ENCODE results near the gene CYP4F11. TPM values are rescaled to one million over a fixed set of nuclear protein-coding genes. Genes with fewer than 3 reads are reported as not detected.

Gene CYP4F11
- total RNA-seq, 5 donors from 2014 or later (not counting 1 experiment from before 2014, with no cell fraction given), result 0.15 to 0.16 TPM; not detected in 3

DNA sequence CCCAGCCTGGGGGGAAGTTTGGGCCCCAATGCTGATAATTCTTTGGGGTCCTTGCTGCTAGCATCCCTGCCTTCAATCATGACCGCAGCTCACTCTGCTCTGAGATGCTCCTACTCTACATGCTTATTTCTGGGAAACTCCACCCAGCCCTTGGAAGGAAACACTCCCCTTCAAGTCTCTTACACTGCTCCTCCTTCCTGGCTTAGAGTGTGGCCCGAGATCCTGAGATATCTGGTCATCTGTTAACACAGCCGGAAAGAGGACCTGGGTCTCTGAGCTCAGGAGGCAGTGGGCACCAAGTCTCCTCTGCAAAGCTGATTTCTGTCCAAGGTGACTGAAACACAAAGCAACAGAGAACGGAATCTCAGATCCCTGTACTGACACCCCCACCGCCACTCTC is 69.5 kb downstream of the CYP4F11 start:
- no peaks in the 10 kb centered on the region for H3K36me3 Mint-ChIP-seq
- H3K27me3 Mint-ChIP-seq, result peaks cover 0 to 10% of the 10 kb centered on the region in 2 donors
- Histone ChIP-seq H3K4me3 (ENCODE audit: control insufficient read depth in 1 of 2, extremely low read depth in 1 of 2, low read length in 1 of 2) (no peak overlapping the region), H3K36me3 (ENCODE audit: control insufficient read depth in 2 of 2, extremely low read depth in 1 of 2, insufficient read depth in 1 of 2, low read length in 1 of 2) (no peaks in the 10 kb centered on the region), H3K4me1 (ENCODE audit: control insufficient read depth in 1 of 2, extremely low read depth in 1 of 2, insufficient read depth in 2 of 2, low read length in 2 of 2) (no peaks in the 10 kb centered on the region), H3K27ac (ENCODE audit: low read length) (no peak overlapping the region), H3K9me3 (no peaks in the 10 kb centered on the region), H3K27me3 (replicated peaks in 1 of 2; ENCODE audit: control insufficient read depth in 2 of 2, extremely low read depth in 1 of 2, insufficient read depth in 2 of 2, low read length in 1 of 2) (peaks cover 0 to 10% of the 10 kb centered on the region in 2 experiments)
- WGBS (ENCODE audit: insufficient coverage), result 74% methylated on average over 4 of the region's 5 CpGs
- peaks cover 3 to 14% (median 4%) of the 10 kb centered on the region in 3 donors for H3K4me1 Mint-ChIP-seq
- H3K27ac Mint-ChIP-seq, result no peak overlapping the region
- ATAC-seq (replicated peaks in 1 of 4), result no peak
- no peaks in the 10 kb centered on the region for H3K9me3 Mint-ChIP-seq
- no peak for DNase-seq
- no peak overlapping the region for H3K4me3 Mint-ChIP-seq
- ChIA-PET POLR2A (no interaction called here), CTCF (no interaction called here)

- Mint-ChIP-seq H3K9me3 (no peaks in the 10 kb centered on the region), H3K27me3 (peaks cover 0 to 2% of the 10 kb centered on the region in 2 donors), H3K36me3 (no peaks in the 10 kb centered on the region), H3K27ac (no peak overlapping the region), H3K4me3 (no peak overlapping the region), H3K4me1 (peaks cover 0 to 5% (median 0%) of the 10 kb centered on the region in 3 donors)
- Histone ChIP-seq H3K4me1 (ENCODE audit: control insufficient read depth in 1 of 2, extremely low read depth in 1 of 2, insufficient read depth in 2 of 2, low read length in 2 of 2) (no peaks in the 10 kb centered on the region), H3K36me3 (ENCODE audit: control insufficient read depth in 2 of 2, extremely low read depth in 1 of 2, insufficient read depth in 1 of 2, low read length in 1 of 2) (no peaks in the 10 kb centered on the region), H3K4me3 (ENCODE audit: control insufficient read depth in 1 of 2, extremely low read depth in 1 of 2, low read length in 1 of 2) (no peak overlapping the region), H3K9me3 (no peaks in the 10 kb centered on the region), H3K27me3 (replicated peaks in 1 of 2; ENCODE audit: control insufficient read depth in 2 of 2, extremely low read depth in 1 of 2, insufficient read depth in 2 of 2, low read length in 1 of 2) (peaks cover 0 to 10% of the 10 kb centered on the region in 2 experiments), H3K27ac (ENCODE audit: low read length) (no peak overlapping the region)
- no peak for DNase-seq
- ATAC-seq (replicated peaks in 1 of 4), result no peak
- WGBS (ENCODE audit: insufficient coverage), result 87% methylated on average over 4 of the region's 8 CpGs
- CTCF ChIA-PET, result interaction anchor here in 1 of 2 donors (0.5 kb wide), 1 partner anchor 690 kb away, joined by 3 read pairs; no protein-coding TSS in a partner anchor
- POLR2A ChIA-PET, result no interaction called here
These were observed 71.1 kb downstream of the CYP4F11 start for GRCh38 chr19:15863272-15863671.

- no peaks in the 10 kb centered on the region for H3K9me3 ChIP-seq
- Mint-ChIP-seq H3K4me1 (no peaks in the 10 kb centered on the region), H3K4me3 (no peak overlapping the region), H3K27ac (no peak overlapping the region), H3K27me3 (peaks cover 0 to 2% of the 10 kb centered on the region in 2 donors), H3K9me3 (no peaks in the 10 kb centered on the region), H3K36me3 (no peaks in the 10 kb centered on the region)
- H3K36me3 ChIP-seq (ENCODE audit: control insufficient read depth in 2 of 2, extremely low read depth in 1 of 2, insufficient read depth in 1 of 2, low read length in 1 of 2), result no peaks in the 10 kb centered on the region
- ChIA-PET CTCF (no interaction called here), POLR2A (no interaction called here)
- ATAC-seq (replicated peaks in 1 of 4) (no peak), DNase-seq (no peak)
- peaks cover 0 to 15% of the 10 kb centered on the region in 2 experiments for H3K27me3 ChIP-seq (replicated peaks in 1 of 2; ENCODE audit: control insufficient read depth in 2 of 2, extremely low read depth in 1 of 2, insufficient read depth in 2 of 2, low read length in 1 of 2)
- WGBS (ENCODE audit: insufficient coverage), result 42% methylated on average over 4 of the region's 7 CpGs
- H3K27ac ChIP-seq (ENCODE audit: low read length), result no peak overlapping the region
- H3K4me3 ChIP-seq (ENCODE audit: control insufficient read depth in 1 of 2, extremely low read depth in 1 of 2, low read length in 1 of 2), result no peak overlapping the region
- H3K4me1 ChIP-seq (ENCODE audit: control insufficient read depth in 1 of 2, extremely low read depth in 1 of 2, insufficient read depth in 2 of 2, low read length in 2 of 2), result no peaks in the 10 kb centered on the region
These were observed 71.9 kb downstream of the CYP4F11 start for GRCh38 chr19:15862444-15862843.

Other genes with a start within 250 kb of the CYP4F11 start
- not detected for gene OR10H2, start 206.5 kb downstream of the CYP4F11 start, total RNA-seq
- gene OR10H3, start 196.5 kb downstream of the CYP4F11 start, total RNA-seq, result not detected
- not detected for gene OR10H5, start 146.9 kb downstream of the CYP4F11 start, total RNA-seq
- under 1 TPM in 1 of 5 donors, not detected in 4; 0.16 TPM for gene OR10H1, start 118.9 kb downstream of the CYP4F11 start, total RNA-seq
- gene CYP4F2, start 36.5 kb downstream of the CYP4F11 start, total RNA-seq, result under 1 TPM in 1 of 5 donors, not detected in 4; 0.29 TPM
- gene OR10H4, start 14.5 kb upstream of the CYP4F11 start, total RNA-seq, result not detected
- 100 to 1,000 TPM in 2 of 5 donors, 10 to 100 TPM in 3; 83.6 to 189 (median 99.5) TPM for gene TPM4, start 142.0 kb upstream of the CYP4F11 start, total RNA-seq
- 10 to 100 TPM; 67.0 to 84.5 (median 71.7) TPM for gene RAB8A, start 177.4 kb upstream of the CYP4F11 start, total RNA-seq
- gene HSH2D, start 209.2 kb upstream of the CYP4F11 start, total RNA-seq, result 10 to 100 TPM; 23.5 to 37.0 (median 28.5) TPM
- gene CIB3, start 239.0 kb upstream of the CYP4F11 start, total RNA-seq, result not detected

All from T-cell (primary cell).